Medulla oblongata (tissue), 1 donor: ENCODE results near the gene VSNL1.

Experiments
- DNase-seq: peaks from one replicate; pipeline ENCODE4 v3.0.0-alpha.2; 2015; ENCODE audit errors: extremely low spot score

VSNL1 gene

GRCh38 chr2:17581831-17582230 is 41.3 kb downstream of the VSNL1 start:
- no peak for DNase-seq

GRCh38 chr2:17583166-17583565 is 42.7 kb downstream of the VSNL1 start:
- DNase-seq = no peak

- DNase-seq = no peak
Observed at GRCh38 chr2:17583646-17584045, 43.1 kb downstream of the VSNL1 start.

- DNase-seq = no peak
Observed at GRCh38 chr2:17584689-17585088, 44.2 kb downstream of the VSNL1 start.

GRCh38 chr2:17587469-17587868 is 47.0 kb downstream of the VSNL1 start:
- no peak for DNase-seq

- DNase-seq = no peak
Observed at GRCh38 chr2:17588031-17588430, 47.5 kb downstream of the VSNL1 start.

GRCh38 chr2:17589406-17590035 is 49.0 kb downstream of the VSNL1 start:
- no peak for DNase-seq

- DNase-seq = no peak
Observed at GRCh38 chr2:17590342-17590911, 49.9 kb downstream of the VSNL1 start.

- DNase-seq = no peak
Observed at GRCh38 chr2:17591846-17592245, 51.4 kb downstream of the VSNL1 start.

GRCh38 chr2:17592731-17593409 is 52.4 kb downstream of the VSNL1 start:
- DNase-seq = no peak

GRCh38 chr2:17593445-17593840 is 52.9 kb downstream of the VSNL1 start:
- no peak for DNase-seq

GRCh38 chr2:17593841-17594491 is 53.5 kb downstream of the VSNL1 start:
- DNase-seq = no peak

- DNase-seq = no peak
Observed at GRCh38 chr2:17594533-17595401, 54.3 kb downstream of the VSNL1 start.

GRCh38 chr2:17599617-17600016 is 59.1 kb downstream of the VSNL1 start:
- no peak for DNase-seq

- DNase-seq = no peak
Observed at GRCh38 chr2:17600556-17601204, 60.2 kb downstream of the VSNL1 start.

- no peak for DNase-seq
Observed at GRCh38 chr2:17604050-17604449, 63.6 kb downstream of the VSNL1 start.

GRCh38 chr2:17605696-17606095 is 65.2 kb downstream of the VSNL1 start:
- DNase-seq = no peak

- no peak for DNase-seq
Observed at GRCh38 chr2:17606851-17607250, 66.4 kb downstream of the VSNL1 start.

- no peak for DNase-seq
Observed at GRCh38 chr2:17607379-17607778, 66.9 kb downstream of the VSNL1 start.

GRCh38 chr2:17608251-17608650 is 67.8 kb downstream of the VSNL1 start:
- no peak for DNase-seq

GRCh38 chr2:17610521-17610920 is 70.0 kb downstream of the VSNL1 start:
- no peak for DNase-seq
